K562 (cell line): ENCODE results near the gene C15orf61. TPM values are rescaled to one million over a fixed set of nuclear protein-coding genes. Genes with fewer than 3 reads are reported as not detected.

Experiments used
- ATAC-seq: fragments of 200-7000 bp; cut with Tn5 transposase; 3 replicates; pipeline ENCODE4 v1.9.1; 2020; ENCODE audit warnings: moderate library complexity
- BruUV-seq: library from RNA; stranded (reverse); fragments of 400-500 nt; replicated peaks from 2 replicates; lab custom pipeline; 2021; lab: Mats Ljungman, UMichigan
- CTCF ChIA-PET: fragments of 300-600 bp; formaldehyde crosslinking; extraction: SDS; loops from one replicate; lab custom pipeline; 2021; ENCODE audit warnings: low intra/inter-chr PET ratio; lab: Yijun Ruan, JAX
- POLR2A ChIA-PET: fragments of 300-600, 350-650 bp; sonication (Branson Sonifier 250); formaldehyde crosslinking; extraction: SDS; loops from one replicate; lab custom pipeline; 2021; ENCODE audit warnings: antibody characterized with exemption, inconsistent platforms; lab: Yijun Ruan, JAX
- DNase-seq, 4 experiments: peaks; one replicate each; pipeline versions ENCODE4 v3.0.0 to v3.0.0-alpha.2; 2011 to 2018; ENCODE audit warnings: low spot score in 3 of 4, mixed read lengths in 3 of 4; ENCODE audit errors: extremely low read depth in 1 of 4
- FAIRE-seq: peaks from 2 replicates; lab custom pipeline; 2011; peaks lifted over from hg19 to GRCh38; lab: Jason Lieb, UNC
- H2AFZ ChIP-seq: 2 replicates; pipeline ENCODE4 v1.6.0; 2011; ENCODE audit warnings: low read depth, low read length, control low read depth, inconsistent platforms
- H3K27ac ChIP-seq: fragments of 200-600 bp; 3 replicates; pipeline ENCODE4 v1.8.0; 2011; ENCODE audit warnings: low read depth, mild to moderate bottlenecking, control low read depth, inconsistent platforms, low read length, moderate library complexity, mixed read lengths; ENCODE audit errors: extremely low read depth
- H3K27me3 ChIP-seq, 2 experiments: fragments of 300-600 bp in 1 of 2; 2 replicates in 1 of 2; 3 replicates in 1 of 2; pipeline versions ENCODE4 v1.6.0 to v1.8.0; 2011; ENCODE audit warnings: inconsistent platforms in 2 of 2, low read length in 2 of 2, mild to moderate bottlenecking in 1 of 2, mixed read lengths in 1 of 2, moderate library complexity in 1 of 2; ENCODE audit not compliant: control insufficient read depth in 2 of 2, insufficient read depth in 2 of 2
- H3K36me3 ChIP-seq: fragments of 300-600 bp; 3 replicates; pipeline ENCODE4 v1.8.0; 2011; ENCODE audit warnings: mild to moderate bottlenecking, low read length, inconsistent platforms; ENCODE audit not compliant: control insufficient read depth, insufficient read depth
- H3K4me1 ChIP-seq, 2 experiments: fragments of 200-600 bp in 1 of 2; replicated peaks in 1 of 2; 2 replicates in 1 of 2; 3 replicates in 1 of 2; pipeline versions ENCODE4 v1.5.1 to v1.8.0; 2011; ENCODE audit warnings: inconsistent platforms in 2 of 2, low read length in 2 of 2, mild to moderate bottlenecking in 1 of 2, mixed read lengths in 1 of 2, moderate library complexity in 1 of 2; ENCODE audit not compliant: control insufficient read depth in 2 of 2, insufficient read depth in 2 of 2
- H3K4me2 ChIP-seq: 2 replicates; pipeline ENCODE4 v1.6.1; 2011; ENCODE audit warnings: low read length, control low read depth, inconsistent platforms, mixed read lengths; ENCODE audit not compliant: insufficient read depth
- H3K4me3 ChIP-seq: fragments of 200-600 bp; sonication (generic), shearing (Covaris generic); 2 replicates; pipeline ENCODE4 v1.5.1; 2016; ENCODE audit warnings: control low read depth, inconsistent platforms
- H3K79me2 ChIP-seq: fragments of 200-600 bp; 3 replicates; pipeline ENCODE4 v1.8.0; 2011; ENCODE audit warnings: low read length, inconsistent platforms; ENCODE audit not compliant: control insufficient read depth, insufficient read depth
- H3K9ac ChIP-seq, 2 experiments: 2 replicates each; pipeline versions ENCODE4 v1.6.0 to v1.6.1; 2011; ENCODE audit warnings: low read depth in 2 of 2, low read length in 2 of 2, control low read depth in 1 of 2, inconsistent platforms in 1 of 2, mild to moderate bottlenecking in 1 of 2, mixed read lengths in 1 of 2; ENCODE audit not compliant: insufficient read depth in 1 of 2
- H3K9me1 ChIP-seq: one replicate; pipeline ENCODE4 v1.6.0; 2011; ENCODE audit warnings: inconsistent platforms, mild to moderate bottlenecking, low read length, moderate library complexity; ENCODE audit not compliant: control insufficient read depth, insufficient read depth
- H3K9me3 ChIP-seq: replicated peaks from 2 replicates; pipeline ENCODE4 v1.5.1; 2011; ENCODE audit warnings: low read depth, low read length, inconsistent platforms; ENCODE audit not compliant: control insufficient read depth, insufficient read depth
- H4K20me1 ChIP-seq: replicated peaks from 2 replicates; pipeline ENCODE4 v1.6.1; 2011; ENCODE audit warnings: low read length, inconsistent platforms, mixed read lengths; ENCODE audit not compliant: control insufficient read depth, insufficient read depth
- DIDO1 ChIP-seq: fragments of 450-650 bp; IDR thresholded peaks from 2 replicates; pipeline ENCODE4 v1.6.1; 2016; ENCODE audit warnings: low read depth, missing biosample characterization, missing genetic modification characterization
- PRPF4 ChIP-seq: fragments of 200-400 bp; formaldehyde crosslinking; IDR thresholded peaks from one replicate; pipeline ENCODE4 v1.6.1; 2017; ENCODE audit warnings: low read length, low read depth, mild to moderate bottlenecking; ENCODE audit not compliant: insufficient read depth, poor library complexity, severe bottlenecking
- USF2 ChIP-seq: sonication (generic); formaldehyde crosslinking; IDR thresholded peaks from 2 replicates; pipeline ENCODE4 v1.5.0; 2020; ENCODE audit warnings: missing genetic modification reagents
- ZNF766 ChIP-seq: fragments of 200-800 bp; sonication (Bioruptor generic); conservative IDR thresholded peaks from 2 replicates; pipeline ENCODE4 v1.6.1; 2016; ENCODE audit warnings: missing genetic modification characterization, missing compliant biosample characterization
- WGBS: fragments of 100-300 bp; shearing (Covaris generic); methylation state at CpG from one replicate; pipeline ENCODE4 v1.1.6; 2016; ENCODE audit warnings: low coverage, mixed read lengths; ENCODE audit not compliant: insufficient coverage; ENCODE audit errors: missing lambda C conversion rate; 5-methylcytosine and 5-hydroxymethylcytosine counted together
- in situ Hi-C: fragments of 300-500 bp; cut with MboI; formaldehyde crosslinking; loops from 4 replicates; pipeline ENCODE4 v1.15.0; 2018; ENCODE audit warnings: inconsistent platforms, mixed read lengths
- intact Hi-C: fragments of 100-400 bp; cut with micrococcal nuclease; formaldehyde crosslinking; loops from 2 replicates; pipeline ENCODE4 v1.14.2; 2022
- polyA plus RNA-seq, 8 experiments: library from polyadenylated mRNA; depleted of rRNA in 4 of 8; stranded (reverse) in 5 of 8; unstranded in 3 of 8; fragments of >200 nt; fragmentation: Nextera tagmentation in 2 of 8; fragmentation: Illumina TruSeq in 1 of 8; extraction: Ambion mirVana in 2 of 8; extraction: Trizol in 1 of 8; gene quantifications; 2 replicates each; pipeline versions ENCODE4 v1.2.1 to v1.2.3, GENCODE V29; 2011 to 2014; ENCODE audit warnings: inconsistent platforms in 1 of 8, missing spikeins in 1 of 8
- total RNA-seq, 7 experiments: library from RNA; depleted of rRNA in 6 of 7; stranded (reverse); fragments of >200 nt in 6 of 7; fragmentation: Illumina TruSeq in 2 of 7; extraction: Trizol in 2 of 7; gene quantifications; 2 replicates each; pipeline versions ENCODE4 v1.2.1 to v1.2.3, GENCODE V29; 2011 to 2021; ENCODE audit warnings: low replicate concordance in 1 of 7
- TF ChIP-seq, protein P1 (sequence below): sonication (generic); formaldehyde crosslinking; IDR thresholded peaks from 2 replicates; pipeline ENCODE4 v1.9.0; 2022; ENCODE audit warnings: mild to moderate bottlenecking, missing genetic modification reagents
- TF ChIP-seq, protein P2 (sequence below): fragments of 450-650 bp; formaldehyde crosslinking; IDR thresholded peaks from 2 replicates; pipeline ENCODE4 v1.4.0; 2020; ENCODE audit warnings: mild to moderate bottlenecking
- TF ChIP-seq, protein P3 (sequence below): fragments of 250-450 bp; sonication (Bioruptor Pico); IDR thresholded peaks from 2 replicates; pipeline ENCODE4 v1.5.1; 2021; ENCODE audit warnings: mild to moderate bottlenecking
- TF ChIP-seq, protein P4 (sequence below): fragments of 250-450 bp; sonication (Bioruptor Pico); IDR thresholded peaks from 2 replicates; pipeline ENCODE4 v1.4.0; 2020

The C15orf61 gene
- total and polyA plus RNA-seq, 9 of the 15 experiments (the other 6 are each of a cell fraction or from before 2014, with no cell fraction given): 1.6 to 10.5 (median 4.3) TPM

GRCh38 chr15:67509918-67510317, 11.0 kb upstream of the C15orf61 start (continued):
- TF ChIP-seq, protein P1, sequence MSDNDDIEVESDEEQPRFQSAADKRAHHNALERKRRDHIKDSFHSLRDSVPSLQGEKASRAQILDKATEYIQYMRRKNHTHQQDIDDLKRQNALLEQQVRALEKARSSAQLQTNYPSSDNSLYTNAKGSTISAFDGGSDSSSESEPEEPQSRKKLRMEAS (CRISPR knock-in tag): peak; percentile 24; the same call in 1 of the 2 replicates
- TF ChIP-seq USF2 (CRISPR knock-in tag): peak; percentile 46; the same call in 1 of the 2 replicates
- no peak for TF ChIP-seq PRPF4
- no peak for TF ChIP-seq DIDO1
- peak; percentile 49; the same call in 1 of the 2 replicates for TF ChIP-seq ZNF766 (CRISPR knock-in tag)
- TF ChIP-seq, protein P2, sequence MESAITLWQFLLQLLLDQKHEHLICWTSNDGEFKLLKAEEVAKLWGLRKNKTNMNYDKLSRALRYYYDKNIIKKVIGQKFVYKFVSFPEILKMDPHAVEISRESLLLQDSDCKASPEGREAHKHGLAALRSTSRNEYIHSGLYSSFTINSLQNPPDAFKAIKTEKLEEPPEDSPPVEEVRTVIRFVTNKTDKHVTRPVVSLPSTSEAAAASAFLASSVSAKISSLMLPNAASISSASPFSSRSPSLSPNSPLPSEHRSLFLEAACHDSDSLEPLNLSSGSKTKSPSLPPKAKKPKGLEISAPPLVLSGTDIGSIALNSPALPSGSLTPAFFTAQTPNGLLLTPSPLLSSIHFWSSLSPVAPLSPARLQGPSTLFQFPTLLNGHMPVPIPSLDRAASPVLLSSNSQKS (CRISPR knock-in tag): no peak
- TF ChIP-seq, all 486 proteins: peak for 19

DNA sequence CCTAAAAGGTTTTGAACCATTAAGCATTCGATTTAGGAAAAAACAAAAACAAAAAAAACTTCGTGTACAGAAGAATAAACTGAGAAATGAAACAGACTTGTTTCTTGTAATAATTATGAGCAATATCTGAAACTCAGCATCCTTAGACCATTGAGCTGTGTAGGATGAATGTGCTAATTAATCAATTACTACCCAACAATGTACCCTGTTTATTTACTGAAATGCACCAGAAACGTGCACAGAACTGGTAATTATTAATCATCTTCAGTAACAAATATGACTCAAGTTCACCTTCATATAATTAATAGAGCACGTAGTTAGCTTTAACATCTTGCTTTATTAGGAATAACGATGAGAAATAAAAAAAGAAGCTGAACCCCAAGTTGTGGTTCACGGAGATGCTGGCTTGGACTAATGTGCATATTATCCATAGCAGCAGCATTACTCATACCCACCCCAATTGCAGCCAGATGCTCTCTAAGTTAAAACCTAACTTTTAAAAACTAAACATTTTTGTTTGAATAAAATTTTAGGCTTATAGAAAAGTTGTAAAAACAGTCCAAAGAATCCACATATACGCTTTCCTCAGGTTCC, 10.2 kb upstream of the C15orf61 start:
- POLR2A ChIA-PET: interaction anchor here (0.6 to 1.6 kb wide), 4 partner anchors 9 to 257 kb away, joined by 3 to 5 read pairs (median 4); partner anchors contain the start of gene C15orf61
- TF ChIP-seq, protein P3, sequence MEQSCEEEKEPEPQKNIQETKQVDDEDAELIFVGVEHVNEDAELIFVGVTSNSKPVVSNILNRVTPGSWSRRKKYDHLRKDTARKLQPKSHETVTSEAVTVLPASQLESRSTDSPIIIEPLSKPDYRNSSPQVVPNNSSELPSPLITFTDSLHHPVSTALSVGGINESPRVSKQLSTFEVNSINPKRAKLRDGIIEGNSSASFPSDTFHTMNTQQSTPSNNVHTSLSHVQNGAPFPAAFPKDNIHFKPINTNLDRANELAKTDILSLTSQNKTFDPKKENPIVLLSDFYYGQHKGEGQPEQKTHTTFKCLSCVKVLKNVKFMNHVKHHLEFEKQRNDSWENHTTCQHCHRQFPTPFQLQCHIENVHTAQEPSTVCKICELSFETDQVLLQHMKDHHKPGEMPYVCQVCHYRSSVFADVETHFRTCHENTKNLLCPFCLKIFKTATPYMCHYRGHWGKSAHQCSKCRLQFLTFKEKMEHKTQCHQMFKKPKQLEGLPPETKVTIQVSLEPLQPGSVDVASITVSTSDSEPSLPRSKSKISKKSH (CRISPR knock-in tag): no peak
- TF ChIP-seq, protein P4, sequence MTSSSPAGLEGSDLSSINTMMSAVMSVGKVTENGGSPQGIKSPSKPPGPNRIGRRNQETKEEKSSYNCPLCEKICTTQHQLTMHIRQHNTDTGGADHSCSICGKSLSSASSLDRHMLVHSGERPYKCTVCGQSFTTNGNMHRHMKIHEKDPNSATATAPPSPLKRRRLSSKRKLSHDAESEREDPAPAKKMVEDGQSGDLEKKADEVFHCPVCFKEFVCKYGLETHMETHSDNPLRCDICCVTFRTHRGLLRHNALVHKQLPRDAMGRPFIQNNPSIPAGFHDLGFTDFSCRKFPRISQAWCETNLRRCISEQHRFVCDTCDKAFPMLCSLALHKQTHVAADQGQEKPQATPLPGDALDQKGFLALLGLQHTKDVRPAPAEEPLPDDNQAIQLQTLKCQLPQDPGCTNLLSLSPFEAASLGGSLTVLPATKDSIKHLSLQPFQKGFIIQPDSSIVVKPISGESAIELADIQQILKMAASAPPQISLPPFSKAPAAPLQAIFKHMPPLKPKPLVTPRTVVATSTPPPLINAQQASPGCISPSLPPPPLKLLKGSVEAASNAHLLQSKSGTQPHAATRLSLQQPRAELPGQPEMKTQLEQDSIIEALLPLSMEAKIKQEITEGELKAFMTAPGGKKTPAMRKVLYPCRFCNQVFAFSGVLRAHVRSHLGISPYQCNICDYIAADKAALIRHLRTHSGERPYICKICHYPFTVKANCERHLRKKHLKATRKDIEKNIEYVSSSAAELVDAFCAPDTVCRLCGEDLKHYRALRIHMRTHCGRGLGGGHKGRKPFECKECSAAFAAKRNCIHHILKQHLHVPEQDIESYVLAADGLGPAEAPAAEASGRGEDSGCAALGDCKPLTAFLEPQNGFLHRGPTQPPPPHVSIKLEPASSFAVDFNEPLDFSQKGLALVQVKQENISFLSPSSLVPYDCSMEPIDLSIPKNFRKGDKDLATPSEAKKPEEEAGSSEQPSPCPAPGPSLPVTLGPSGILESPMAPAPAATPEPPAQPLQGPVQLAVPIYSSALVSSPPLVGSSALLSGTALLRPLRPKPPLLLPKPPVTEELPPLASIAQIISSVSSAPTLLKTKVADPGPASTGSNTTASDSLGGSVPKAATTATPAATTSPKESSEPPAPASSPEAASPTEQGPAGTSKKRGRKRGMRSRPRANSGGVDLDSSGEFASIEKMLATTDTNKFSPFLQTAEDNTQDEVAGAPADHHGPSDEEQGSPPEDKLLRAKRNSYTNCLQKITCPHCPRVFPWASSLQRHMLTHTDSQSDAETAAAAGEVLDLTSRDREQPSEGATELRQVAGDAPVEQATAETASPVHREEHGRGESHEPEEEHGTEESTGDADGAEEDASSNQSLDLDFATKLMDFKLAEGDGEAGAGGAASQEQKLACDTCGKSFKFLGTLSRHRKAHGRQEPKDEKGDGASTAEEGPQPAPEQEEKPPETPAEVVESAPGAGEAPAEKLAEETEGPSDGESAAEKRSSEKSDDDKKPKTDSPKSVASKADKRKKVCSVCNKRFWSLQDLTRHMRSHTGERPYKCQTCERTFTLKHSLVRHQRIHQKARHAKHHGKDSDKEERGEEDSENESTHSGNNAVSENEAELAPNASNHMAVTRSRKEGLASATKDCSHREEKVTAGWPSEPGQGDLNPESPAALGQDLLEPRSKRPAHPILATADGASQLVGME: no peak

More for the DNA sequence above, 10.2 kb upstream of the C15orf61 start:
- H3K9ac ChIP-seq: no peak overlapping the region
- intact Hi-C loops: no loop called here
- CTCF ChIA-PET: no interaction called here
- H3K79me2 ChIP-seq: no peaks in the 10 kb centered on the region
- H3K4me2 ChIP-seq: no peak overlapping the region
- H3K27me3 ChIP-seq: no peaks in the 10 kb centered on the region
- H3K27ac ChIP-seq: no peak overlapping the region
- in situ Hi-C loops: no loop called here
- no peaks in the 10 kb centered on the region for H3K9me1 ChIP-seq
- no peak for FAIRE-seq
- WGBS: 66% methylated on average over 7 of the region's 7 CpGs
- no TSS peak for BruUV-seq
- no peaks in the 10 kb centered on the region for H3K9me3 ChIP-seq
- 0 out of 2 replicates have a peak overlapping the region, but pooled peaks have one; percentile 66 for H2AFZ ChIP-seq
- H4K20me1 ChIP-seq: no peaks in the 10 kb centered on the region
- no peak for ATAC-seq
- H3K36me3 ChIP-seq: no peaks in the 10 kb centered on the region
- no peak for DNase-seq
- H3K4me3 ChIP-seq: no peak overlapping the region
- peaks cover 3 to 10% of the 10 kb centered on the region in 2 experiments; a peak in 2 of 5 replicates for H3K4me1 ChIP-seq
